GM23338 (cell line): ENCODE data around the gene VENTX. TPM values are rescaled to one million over a fixed set of nuclear protein-coding genes. Genes with fewer than 3 reads are reported as not detected.

Experiments
- ATAC-seq: fragments of 200-7000 bp; cut with Tn5 transposase; 3 replicates; pipeline ENCODE4 v1.9.1; 2020
- DNase-seq: peaks from one replicate; pipeline ENCODE4 v3.0.0-alpha.2; 2015; ENCODE audit warnings: low spot score
- H2AFZ ChIP-seq: fragments of 200-600 bp; sonication (generic); 2 replicates; pipeline ENCODE4 v1.8.0; 2016; ENCODE audit warnings: antibody characterized with exemption, mild to moderate bottlenecking, moderate library complexity
- H3F3A ChIP-seq: fragments of 200-600 bp; sonication (generic); replicated peaks from 2 replicates; pipeline ENCODE4 v1.8.0; 2017; ENCODE audit warnings: antibody characterized with exemption, mixed run types, low read depth
- H3K27ac ChIP-seq: fragments of 200-600 bp; sonication (generic); 2 replicates; pipeline ENCODE4 v1.6.1; 2016; ENCODE audit warnings: low read depth
- H3K27me3 ChIP-seq: fragments of 200-600 bp; sonication (generic); 2 replicates; pipeline ENCODE4 v1.8.0; 2016; ENCODE audit warnings: mild to moderate bottlenecking, mixed run types, moderate library complexity; ENCODE audit not compliant: insufficient read depth
- H3K36me3 ChIP-seq: fragments of 200-600 bp; sonication (generic); 2 replicates; pipeline ENCODE4 v1.8.0; 2016; ENCODE audit warnings: mild to moderate bottlenecking; ENCODE audit not compliant: insufficient read depth
- H3K4me1 ChIP-seq: fragments of 200-600 bp; sonication (generic); 2 replicates; pipeline ENCODE4 v1.8.0; 2016; ENCODE audit warnings: mild to moderate bottlenecking, moderate library complexity; ENCODE audit not compliant: insufficient read depth
- H3K4me2 ChIP-seq: fragments of 200-600 bp; sonication (generic); 2 replicates; pipeline ENCODE4 v1.7.1; 2017; ENCODE audit warnings: mixed run types
- H3K4me3 ChIP-seq: fragments of 200-600 bp; sonication (generic); 2 replicates; pipeline ENCODE4 v1.6.1; 2016; ENCODE audit warnings: mixed run types
- H3K79me2 ChIP-seq: fragments of 200-600 bp; sonication (generic); replicated peaks from 2 replicates; pipeline ENCODE4 v1.8.0; 2017; ENCODE audit warnings: mild to moderate bottlenecking; ENCODE audit not compliant: insufficient read depth
- H3K9me2 ChIP-seq: fragments of 200-600 bp; sonication (generic); 2 replicates; pipeline ENCODE4 v1.8.0; 2017; ENCODE audit not compliant: insufficient read depth
- H4K20me1 ChIP-seq: fragments of 200-600 bp; sonication (generic); replicated peaks from 2 replicates; pipeline ENCODE4 v1.8.0; 2017; ENCODE audit warnings: mild to moderate bottlenecking; ENCODE audit not compliant: insufficient read depth
- H3K27ac Mint-ChIP-seq: 2 replicates; pipeline ENCODE4 v1.8.0; 2020; ENCODE audit warnings: inconsistent platforms, mild to moderate bottlenecking, moderate library complexity, mixed read lengths
- H3K27me3 Mint-ChIP-seq: 3 replicates; pipeline ENCODE4 v1.8.0; 2022; ENCODE audit warnings: low read depth, mild to moderate bottlenecking, moderate library complexity, mixed read lengths, inconsistent platforms; ENCODE audit not compliant: insufficient read depth, poor library complexity
- H3K36me3 Mint-ChIP-seq: 3 replicates; pipeline ENCODE4 v1.8.0; 2021; ENCODE audit warnings: low read depth, mild to moderate bottlenecking, inconsistent platforms, moderate library complexity, mixed read lengths
- H3K4me1 Mint-ChIP-seq: 3 replicates; pipeline ENCODE4 v1.8.0; 2020; ENCODE audit warnings: mild to moderate bottlenecking, inconsistent platforms, mixed read lengths
- H3K4me3 Mint-ChIP-seq: 3 replicates; pipeline ENCODE4 v1.8.0; 2021; ENCODE audit warnings: moderate library complexity, mild to moderate bottlenecking, inconsistent platforms, mixed read lengths
- H3K9me3 Mint-ChIP-seq: 3 replicates; pipeline ENCODE4 v1.8.0; 2020; ENCODE audit warnings: moderate library complexity, mild to moderate bottlenecking, inconsistent platforms, mixed read lengths
- CREB1 ChIP-seq: fragments of 250-450 bp; sonication (Bioruptor Pico); IDR thresholded peaks from 2 replicates; pipeline ENCODE4 v1.5.0; 2020; ENCODE audit warnings: low read depth, mild to moderate bottlenecking, moderate library complexity
- ETS1 ChIP-seq: IDR thresholded peaks from 2 replicates; pipeline ENCODE4 v1.6.1; 2016; ENCODE audit warnings: antibody characterized with exemption
- EZH2 ChIP-seq: fragments of 200-600 bp; sonication (generic); IDR thresholded peaks from one replicate; pipeline ENCODE4 v1.8.0; 2017; ENCODE audit warnings: antibody characterized with exemption, mild to moderate bottlenecking, low read depth; ENCODE audit not compliant: unreplicated experiment
- EZH2phosphoT487 ChIP-seq: fragments of 200-600 bp; sonication (generic); IDR thresholded peaks from one replicate; pipeline ENCODE4 v1.8.1; 2018; ENCODE audit warnings: antibody characterized with exemption; ENCODE audit not compliant: unreplicated experiment
- JUNB ChIP-seq: IDR thresholded peaks from one replicate; pipeline ENCODE4 v1.6.1; 2016; ENCODE audit warnings: antibody characterized with exemption; ENCODE audit not compliant: unreplicated experiment
- NANOG ChIP-seq: IDR thresholded peaks from 2 replicates; pipeline ENCODE4 v1.6.1; 2016; ENCODE audit warnings: antibody characterized with exemption, borderline replicate concordance
- POLR2AphosphoS5 ChIP-seq: IDR thresholded peaks from 2 replicates; pipeline ENCODE4 v1.6.1; 2016; ENCODE audit warnings: antibody characterized with exemption, low read depth
- STAT1 ChIP-seq: IDR thresholded peaks from one replicate; pipeline ENCODE4 v1.6.1; 2016; ENCODE audit warnings: antibody characterized with exemption; ENCODE audit not compliant: unreplicated experiment
- ZNF114 ChIP-seq: fragments of 250-450 bp; sonication (Bioruptor Pico); IDR thresholded peaks from 2 replicates; pipeline ENCODE4 v1.5.0; 2020; ENCODE audit warnings: mild to moderate bottlenecking, moderate library complexity
- ZNF331 ChIP-seq: fragments of 250-450 bp; sonication (Bioruptor Pico); IDR thresholded peaks from 2 replicates; pipeline ENCODE4 v1.5.0; 2020; ENCODE audit warnings: low read depth, mild to moderate bottlenecking, moderate library complexity
- polyA plus RNA-seq: library from polyadenylated mRNA; unstranded; fragments of >200 nt; fragmentation: Nextera tagmentation; extraction: Ambion mirVana; gene quantifications from 2 replicates; pipeline ENCODE4 v1.2.1, GENCODE V29; 2016
- total RNA-seq: library from RNA; depleted of rRNA; stranded (reverse); fragments of >200 nt; shearing (Covaris generic); gene quantifications from 2 replicates; pipeline ENCODE4 v1.2.3, GENCODE V29; 2014
- TF ChIP-seq, protein P1 (sequence below): fragments of 250-450 bp; sonication (Bioruptor Pico); IDR thresholded peaks from 2 replicates; pipeline ENCODE4 v1.5.0; 2020; ENCODE audit warnings: mild to moderate bottlenecking, moderate library complexity
- TF ChIP-seq, protein P2 (sequence below), 2 experiments: fragments of 200-600 bp in 1 of 2; sonication (generic) in 1 of 2; conservative IDR thresholded peaks; 2 replicates each; pipeline versions ENCODE4 v1.5.1 to v1.6.1; 2016 to 2017; ENCODE audit warnings: antibody characterized with exemption in 2 of 2, low read depth in 2 of 2, mild to moderate bottlenecking in 2 of 2, moderate library complexity in 1 of 2
- TF ChIP-seq, protein P3 (sequence below): IDR thresholded peaks from one replicate; pipeline ENCODE4 v1.6.1; 2018; ENCODE audit warnings: antibody characterized with exemption; ENCODE audit not compliant: unreplicated experiment

Gene VENTX
- total and polyA plus RNA-seq, 2 experiments from 2014 or later: 4.8 to 8.1 TPM

DNA sequence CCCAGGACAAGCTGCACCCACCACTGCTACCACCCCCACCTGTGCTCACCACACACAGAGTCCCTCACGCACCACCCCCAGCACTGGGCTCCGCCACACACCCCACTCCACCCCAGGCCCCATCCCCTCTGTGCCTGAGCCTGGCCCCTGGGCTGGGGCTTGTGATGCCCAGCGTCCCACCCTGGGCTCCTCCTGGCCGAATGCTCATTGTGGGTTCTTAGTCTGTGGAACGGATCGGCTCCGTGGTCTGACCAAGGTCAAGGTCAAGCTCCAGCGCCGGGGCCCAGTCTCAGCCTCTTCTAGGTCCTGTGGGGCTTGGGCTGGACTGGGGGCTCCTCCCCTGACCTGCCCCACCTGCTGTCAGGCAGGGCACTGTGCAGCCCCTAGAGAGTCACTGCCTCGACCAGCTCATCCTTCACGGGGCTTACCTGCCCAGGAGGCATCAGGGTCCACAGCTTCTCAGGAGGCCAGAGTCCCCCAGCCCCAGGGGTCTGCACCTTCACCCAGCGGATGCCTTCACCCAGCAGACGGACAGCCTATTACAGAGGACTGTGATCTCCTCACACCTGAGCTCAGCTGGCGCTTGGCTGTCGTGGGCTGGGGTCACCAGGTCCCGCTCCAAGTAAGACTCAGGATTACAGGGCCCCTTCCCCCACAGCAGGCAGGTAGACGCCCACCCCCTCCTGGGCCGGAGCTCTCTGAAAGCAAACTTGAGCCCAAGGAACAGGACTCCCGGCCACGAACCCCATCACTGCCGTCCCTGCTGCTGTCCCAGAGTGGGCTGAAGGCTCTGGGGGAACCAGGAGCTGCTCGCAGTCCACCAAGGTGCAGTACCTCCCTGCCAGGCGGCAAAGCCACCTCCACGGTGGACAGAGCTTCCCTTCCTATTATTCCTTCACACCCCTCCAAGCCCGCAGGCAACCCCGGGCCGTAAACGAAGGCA, 22.9 kb upstream of the VENTX start:
- Mint-ChIP-seq H3K4me3 (no peak overlapping the region), H3K36me3 (peaks cover 3% of the 10 kb centered on the region; the same call in 1 of the 3 replicates), H3K27me3 (peaks cover 7% of the 10 kb centered on the region), H3K4me1 (peaks cover 3% of the 10 kb centered on the region), H3K27ac (no peak overlapping the region), H3K9me3 (no peaks in the 10 kb centered on the region; the same call in 2 of the 3 replicates)
- Histone ChIP-seq H3K36me3 (no peaks in the 10 kb centered on the region), H3K4me3 (no peak overlapping the region), H3K4me1 (0 out of 2 replicates have a peak, but pooled peaks cover 4% of the 10 kb centered on the region), H3K27me3 (no peaks in the 10 kb centered on the region), H2AFZ (no peak overlapping the region), H3K9me2 (no peaks in the 10 kb centered on the region), H3F3A (peaks cover 7% of the 10 kb centered on the region; the same call in 1 of the 2 replicates), H4K20me1 (no peaks in the 10 kb centered on the region), H3K4me2 (no peak overlapping the region), H3K27ac (no peak overlapping the region), H3K79me2 (no peaks in the 10 kb centered on the region)
- no peak for ATAC-seq
- TF ChIP-seq NANOG (no peak), ZNF331 (CRISPR knock-in tag) (no peak), CREB1 (CRISPR knock-in tag) (no peak), ETS1 (no peak), EZH2 (no peak), JUNB (no peak), STAT1 (no peak), POLR2AphosphoS5 (no peak), EZH2phosphoT487 (no peak), ZNF114 (CRISPR knock-in tag) (no peak)
- TF ChIP-seq, protein P1, sequence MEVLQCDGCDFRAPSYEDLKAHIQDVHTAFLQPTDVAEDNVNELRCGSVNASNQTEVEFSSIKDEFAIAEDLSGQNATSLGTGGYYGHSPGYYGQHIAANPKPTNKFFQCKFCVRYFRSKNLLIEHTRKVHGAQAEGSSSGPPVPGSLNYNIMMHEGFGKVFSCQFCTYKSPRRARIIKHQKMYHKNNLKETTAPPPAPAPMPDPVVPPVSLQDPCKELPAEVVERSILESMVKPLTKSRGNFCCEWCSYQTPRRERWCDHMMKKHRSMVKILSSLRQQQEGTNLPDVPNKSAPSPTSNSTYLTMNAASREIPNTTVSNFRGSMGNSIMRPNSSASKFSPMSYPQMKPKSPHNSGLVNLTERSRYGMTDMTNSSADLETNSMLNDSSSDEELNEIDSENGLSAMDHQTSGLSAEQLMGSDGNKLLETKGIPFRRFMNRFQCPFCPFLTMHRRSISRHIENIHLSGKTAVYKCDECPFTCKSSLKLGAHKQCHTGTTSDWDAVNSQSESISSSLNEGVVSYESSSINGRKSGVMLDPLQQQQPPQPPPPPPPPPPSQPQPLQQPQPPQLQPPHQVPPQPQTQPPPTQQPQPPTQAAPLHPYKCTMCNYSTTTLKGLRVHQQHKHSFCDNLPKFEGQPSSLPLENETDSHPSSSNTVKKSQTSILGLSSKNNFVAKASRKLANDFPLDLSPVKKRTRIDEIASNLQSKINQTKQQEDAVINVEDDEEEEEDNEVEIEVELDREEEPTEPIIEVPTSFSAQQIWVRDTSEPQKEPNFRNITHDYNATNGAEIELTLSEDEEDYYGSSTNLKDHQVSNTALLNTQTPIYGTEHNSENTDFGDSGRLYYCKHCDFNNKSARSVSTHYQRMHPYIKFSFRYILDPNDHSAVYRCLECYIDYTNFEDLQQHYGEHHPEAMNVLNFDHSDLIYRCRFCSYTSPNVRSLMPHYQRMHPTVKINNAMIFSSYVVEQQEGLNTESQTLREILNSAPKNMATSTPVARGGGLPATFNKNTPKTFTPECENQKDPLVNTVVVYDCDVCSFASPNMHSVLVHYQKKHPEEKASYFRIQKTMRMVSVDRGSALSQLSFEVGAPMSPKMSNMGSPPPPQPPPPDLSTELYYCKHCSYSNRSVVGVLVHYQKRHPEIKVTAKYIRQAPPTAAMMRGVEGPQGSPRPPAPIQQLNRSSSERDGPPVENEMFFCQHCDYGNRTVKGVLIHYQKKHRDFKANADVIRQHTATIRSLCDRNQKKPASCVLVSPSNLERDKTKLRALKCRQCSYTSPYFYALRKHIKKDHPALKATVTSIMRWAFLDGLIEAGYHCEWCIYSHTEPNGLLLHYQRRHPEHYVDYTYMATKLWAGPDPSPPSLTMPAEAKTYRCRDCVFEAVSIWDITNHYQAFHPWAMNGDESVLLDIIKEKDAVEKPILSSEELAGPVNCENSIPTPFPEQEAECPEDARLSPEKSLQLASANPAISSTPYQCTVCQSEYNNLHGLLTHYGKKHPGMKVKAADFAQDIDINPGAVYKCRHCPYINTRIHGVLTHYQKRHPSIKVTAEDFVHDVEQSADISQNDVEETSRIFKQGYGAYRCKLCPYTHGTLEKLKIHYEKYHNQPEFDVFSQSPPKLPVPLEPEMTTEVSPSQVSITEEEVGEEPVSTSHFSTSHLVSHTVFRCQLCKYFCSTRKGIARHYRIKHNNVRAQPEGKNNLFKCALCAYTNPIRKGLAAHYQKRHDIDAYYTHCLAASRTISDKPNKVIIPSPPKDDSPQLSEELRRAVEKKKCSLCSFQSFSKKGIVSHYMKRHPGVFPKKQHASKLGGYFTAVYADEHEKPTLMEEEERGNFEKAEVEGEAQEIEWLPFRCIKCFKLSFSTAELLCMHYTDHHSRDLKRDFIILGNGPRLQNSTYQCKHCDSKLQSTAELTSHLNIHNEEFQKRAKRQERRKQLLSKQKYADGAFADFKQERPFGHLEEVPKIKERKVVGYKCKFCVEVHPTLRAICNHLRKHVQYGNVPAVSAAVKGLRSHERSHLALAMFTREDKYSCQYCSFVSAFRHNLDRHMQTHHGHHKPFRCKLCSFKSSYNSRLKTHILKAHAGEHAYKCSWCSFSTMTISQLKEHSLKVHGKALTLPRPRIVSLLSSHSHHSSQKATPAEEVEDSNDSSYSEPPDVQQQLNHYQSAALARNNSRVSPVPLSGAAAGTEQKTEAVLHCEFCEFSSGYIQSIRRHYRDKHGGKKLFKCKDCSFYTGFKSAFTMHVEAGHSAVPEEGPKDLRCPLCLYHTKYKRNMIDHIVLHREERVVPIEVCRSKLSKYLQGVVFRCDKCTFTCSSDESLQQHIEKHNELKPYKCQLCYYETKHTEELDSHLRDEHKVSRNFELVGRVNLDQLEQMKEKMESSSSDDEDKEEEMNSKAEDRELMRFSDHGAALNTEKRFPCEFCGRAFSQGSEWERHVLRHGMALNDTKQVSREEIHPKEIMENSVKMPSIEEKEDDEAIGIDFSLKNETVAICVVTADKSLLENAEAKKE (CRISPR knock-in tag): no peak
- TF ChIP-seq, protein P2, sequence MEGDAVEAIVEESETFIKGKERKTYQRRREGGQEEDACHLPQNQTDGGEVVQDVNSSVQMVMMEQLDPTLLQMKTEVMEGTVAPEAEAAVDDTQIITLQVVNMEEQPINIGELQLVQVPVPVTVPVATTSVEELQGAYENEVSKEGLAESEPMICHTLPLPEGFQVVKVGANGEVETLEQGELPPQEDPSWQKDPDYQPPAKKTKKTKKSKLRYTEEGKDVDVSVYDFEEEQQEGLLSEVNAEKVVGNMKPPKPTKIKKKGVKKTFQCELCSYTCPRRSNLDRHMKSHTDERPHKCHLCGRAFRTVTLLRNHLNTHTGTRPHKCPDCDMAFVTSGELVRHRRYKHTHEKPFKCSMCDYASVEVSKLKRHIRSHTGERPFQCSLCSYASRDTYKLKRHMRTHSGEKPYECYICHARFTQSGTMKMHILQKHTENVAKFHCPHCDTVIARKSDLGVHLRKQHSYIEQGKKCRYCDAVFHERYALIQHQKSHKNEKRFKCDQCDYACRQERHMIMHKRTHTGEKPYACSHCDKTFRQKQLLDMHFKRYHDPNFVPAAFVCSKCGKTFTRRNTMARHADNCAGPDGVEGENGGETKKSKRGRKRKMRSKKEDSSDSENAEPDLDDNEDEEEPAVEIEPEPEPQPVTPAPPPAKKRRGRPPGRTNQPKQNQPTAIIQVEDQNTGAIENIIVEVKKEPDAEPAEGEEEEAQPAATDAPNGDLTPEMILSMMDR (conservative IDR thresholded peaks at IDR 0.05; ENCODE audit: low read depth in 2 of 2): no peak
- TF ChIP-seq, protein P3, sequence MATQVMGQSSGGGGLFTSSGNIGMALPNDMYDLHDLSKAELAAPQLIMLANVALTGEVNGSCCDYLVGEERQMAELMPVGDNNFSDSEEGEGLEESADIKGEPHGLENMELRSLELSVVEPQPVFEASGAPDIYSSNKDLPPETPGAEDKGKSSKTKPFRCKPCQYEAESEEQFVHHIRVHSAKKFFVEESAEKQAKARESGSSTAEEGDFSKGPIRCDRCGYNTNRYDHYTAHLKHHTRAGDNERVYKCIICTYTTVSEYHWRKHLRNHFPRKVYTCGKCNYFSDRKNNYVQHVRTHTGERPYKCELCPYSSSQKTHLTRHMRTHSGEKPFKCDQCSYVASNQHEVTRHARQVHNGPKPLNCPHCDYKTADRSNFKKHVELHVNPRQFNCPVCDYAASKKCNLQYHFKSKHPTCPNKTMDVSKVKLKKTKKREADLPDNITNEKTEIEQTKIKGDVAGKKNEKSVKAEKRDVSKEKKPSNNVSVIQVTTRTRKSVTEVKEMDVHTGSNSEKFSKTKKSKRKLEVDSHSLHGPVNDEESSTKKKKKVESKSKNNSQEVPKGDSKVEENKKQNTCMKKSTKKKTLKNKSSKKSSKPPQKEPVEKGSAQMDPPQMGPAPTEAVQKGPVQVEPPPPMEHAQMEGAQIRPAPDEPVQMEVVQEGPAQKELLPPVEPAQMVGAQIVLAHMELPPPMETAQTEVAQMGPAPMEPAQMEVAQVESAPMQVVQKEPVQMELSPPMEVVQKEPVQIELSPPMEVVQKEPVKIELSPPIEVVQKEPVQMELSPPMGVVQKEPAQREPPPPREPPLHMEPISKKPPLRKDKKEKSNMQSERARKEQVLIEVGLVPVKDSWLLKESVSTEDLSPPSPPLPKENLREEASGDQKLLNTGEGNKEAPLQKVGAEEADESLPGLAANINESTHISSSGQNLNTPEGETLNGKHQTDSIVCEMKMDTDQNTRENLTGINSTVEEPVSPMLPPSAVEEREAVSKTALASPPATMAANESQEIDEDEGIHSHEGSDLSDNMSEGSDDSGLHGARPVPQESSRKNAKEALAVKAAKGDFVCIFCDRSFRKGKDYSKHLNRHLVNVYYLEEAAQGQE: no peak
- DNase-seq: no peak
